Esophagus squamous epithelium (tissue), 4 donors: ENCODE measurements around the gene FCRLB.

Experiments used
- CTCF ChIP-seq, 6 experiments: fragments of 450-650 bp in 4 of 6; fragments of 200-600 bp in 2 of 6; sonication (generic) in 2 of 6; IDR thresholded peaks; one replicate each; pipeline ENCODE4 v1.5.1; 2016 to 2019; ENCODE audit warnings: antibody characterized with exemption in 6 of 6, mild to moderate bottlenecking in 4 of 6, moderate library complexity in 4 of 6
- POLR2A ChIP-seq, 4 donors: fragments of 450-650 bp; IDR thresholded peaks; one replicate each; pipeline ENCODE4 v1.6.1; 2017; ENCODE audit warnings: antibody characterized with exemption in 4 of 4, mild to moderate bottlenecking in 4 of 4, moderate library complexity in 3 of 4

GRCh38 chr1:161707503-161707902 lies 13.8 kb upstream of the FCRLB start:
- TF ChIP-seq CTCF (IDR thresholded peaks at IDR 0.05) (no peak), POLR2A (IDR thresholded peaks at IDR 0.05) (no peak)
